Natural killer cell (primary cell): Measurements from ENCODE around the gene OTOF. TPM values are rescaled to one million over a fixed set of nuclear protein-coding genes. Genes with fewer than 3 reads are reported as not detected.

ENCODE experiments used
- ATAC-seq, 3 donors: fragments of 150-1000 bp in 2 of 3; fragments of 200-7000 bp in 1 of 3; cut with Tn5 transposase; 1 replicate in 1 of 3; 2 replicates in 2 of 3; pipeline ENCODE4 v1.10.0; 2021; ENCODE audit warnings: mild to moderate bottlenecking in 2 of 3, moderate library complexity in 2 of 3
- DNase-seq, 2 donors: peaks; one replicate each; pipeline versions ENCODE4 v3.0.0 to v3.0.0-alpha.2; 2013 to 2021; ENCODE audit warnings: mixed read lengths in 1 of 2
- H3K27ac ChIP-seq: one replicate; pipeline ENCODE4 v1.5.1; 2013; ENCODE audit warnings: mild to moderate bottlenecking, low read length
- H3K27me3 ChIP-seq: one replicate; pipeline ENCODE4 v1.6.1; 2013; ENCODE audit warnings: low read length; ENCODE audit not compliant: control insufficient read depth, insufficient read depth
- H3K36me3 ChIP-seq: one replicate; pipeline ENCODE4 v1.6.1; 2013; ENCODE audit warnings: low read length; ENCODE audit not compliant: control insufficient read depth, insufficient read depth
- H3K4me1 ChIP-seq: one replicate; pipeline ENCODE4 v1.6.1; 2013; ENCODE audit warnings: low read length; ENCODE audit not compliant: control insufficient read depth, insufficient read depth
- H3K4me3 ChIP-seq: one replicate; pipeline ENCODE4 v1.5.1; 2013; ENCODE audit warnings: low read length
- H3K9me3 ChIP-seq: one replicate; pipeline ENCODE4 v1.6.1; 2013; ENCODE audit warnings: low read length; ENCODE audit not compliant: control insufficient read depth, insufficient read depth
- H3K27ac Mint-ChIP-seq, 2 donors: one replicate each; pipeline ENCODE4 v1.8.0; 2022; ENCODE audit warnings: mild to moderate bottlenecking in 2 of 2, mixed read lengths in 2 of 2, moderate library complexity in 1 of 2
- H3K27me3 Mint-ChIP-seq, 2 donors: one replicate each; pipeline ENCODE4 v1.8.0; 2022; ENCODE audit warnings: low read depth in 2 of 2, mixed read lengths in 2 of 2
- H3K36me3 Mint-ChIP-seq: one replicate; pipeline ENCODE4 v1.8.0; 2022; ENCODE audit warnings: mixed read lengths
- H3K4me1 Mint-ChIP-seq, 2 donors: one replicate each; pipeline ENCODE4 v1.8.0; 2022; ENCODE audit warnings: mixed read lengths in 2 of 2
- H3K4me3 Mint-ChIP-seq: one replicate; pipeline ENCODE4 v1.8.0; 2022; ENCODE audit warnings: mild to moderate bottlenecking, moderate library complexity, mixed read lengths
- H3K9me3 Mint-ChIP-seq, 2 donors: one replicate each; pipeline ENCODE4 v1.8.0; 2022; ENCODE audit warnings: mixed read lengths in 2 of 2
- CTCF ChIP-seq: fragments of 200-600 bp; IDR thresholded peaks from one replicate; pipeline ENCODE4 v1.8.0; 2022; ENCODE audit warnings: antibody characterized with exemption
- WGBS: methylation state at CpG from one replicate; pipeline ENCODE4 v1.1.7; 2013; ENCODE audit warnings: missing lambda C conversion rate; ENCODE audit not compliant: insufficient coverage; 5-methylcytosine and 5-hydroxymethylcytosine counted together
- intact Hi-C: fragments of 100-400 bp; cut with micrococcal nuclease; formaldehyde crosslinking; loops from one replicate; pipeline ENCODE4 v1.14.2; 2022
- total RNA-seq, 4 donors: library from RNA; stranded (reverse); fragments of 120-200 nt in 1 of 4; gene quantifications; one replicate each; pipeline versions ENCODE4 v1.2.3 to v1.2.4, GENCODE V29; 2013 to 2022

The OTOF gene
- total RNA-seq, 3 donors from 2014 or later (not counting 1 experiment from before 2014, with no cell fraction given), result 0.66 to 3.7 (median 1.4) TPM

- no peaks in the 10 kb centered on the region for H3K4me1 ChIP-seq
- DNase-seq (no peak), ATAC-seq (no peak)
- H3K27me3 ChIP-seq, result no peaks in the 10 kb centered on the region
- no peak overlapping the region for H3K4me3 ChIP-seq
- H3K27ac ChIP-seq, result no peak overlapping the region
- Mint-ChIP-seq H3K4me1 (no peaks in the 10 kb centered on the region), H3K9me3 (no peaks in the 10 kb centered on the region), H3K4me3 (no peak overlapping the region), H3K27ac (no peak overlapping the region), H3K36me3 (no peaks in the 10 kb centered on the region), H3K27me3 (peaks cover 2 to 8% of the 10 kb centered on the region in 2 donors)
- H3K9me3 ChIP-seq, result no peaks in the 10 kb centered on the region
- H3K36me3 ChIP-seq, result no peaks in the 10 kb centered on the region
- intact Hi-C loops, result no loop called here
- WGBS, result 95% methylated on average over 4 of the region's 5 CpGs
- TF ChIP-seq CTCF, result no peak
Observed at GRCh38 chr2:26515771-26516170, 37.8 kb upstream of the OTOF start.

GRCh38 chr2:26514045-26514444 lies 36.1 kb upstream of the OTOF start:
- Mint-ChIP-seq H3K27ac (no peak overlapping the region), H3K36me3 (no peaks in the 10 kb centered on the region), H3K4me3 (no peak overlapping the region), H3K4me1 (no peaks in the 10 kb centered on the region), H3K9me3 (no peaks in the 10 kb centered on the region), H3K27me3 (peaks cover 0 to 2% of the 10 kb centered on the region in 2 donors)
- Histone ChIP-seq H3K4me1 (no peaks in the 10 kb centered on the region), H3K27me3 (no peaks in the 10 kb centered on the region), H3K27ac (no peak overlapping the region), H3K9me3 (no peaks in the 10 kb centered on the region), H3K4me3 (no peak overlapping the region), H3K36me3 (no peaks in the 10 kb centered on the region)
- DNase-seq (no peak), ATAC-seq (no peak)
- no peak for TF ChIP-seq CTCF
- 80% methylated on average over 7 of the region's 7 CpGs for WGBS
- intact Hi-C loops, result no loop called here

- H3K27ac Mint-ChIP-seq, result no peak overlapping the region
- Histone ChIP-seq H3K27ac (no peak overlapping the region), H3K4me3 (no peak overlapping the region), H3K27me3 (no peaks in the 10 kb centered on the region), H3K4me1 (no peaks in the 10 kb centered on the region), H3K9me3 (no peaks in the 10 kb centered on the region), H3K36me3 (no peaks in the 10 kb centered on the region)
- no peak overlapping the region for H3K4me3 Mint-ChIP-seq
- intact Hi-C loops, result no loop called here
- H3K36me3 Mint-ChIP-seq, result no peaks in the 10 kb centered on the region
- no peak for ATAC-seq
- no peaks in the 10 kb centered on the region for H3K9me3 Mint-ChIP-seq
- H3K27me3 Mint-ChIP-seq, result peaks cover 0 to 2% of the 10 kb centered on the region in 2 donors
- no peak for DNase-seq
- no peak for TF ChIP-seq CTCF
- no peaks in the 10 kb centered on the region for H3K4me1 Mint-ChIP-seq
- WGBS, result 88% methylated on average over 9 of the region's 9 CpGs
Observed at GRCh38 chr2:26513261-26513660, 35.3 kb upstream of the OTOF start.

- Mint-ChIP-seq H3K27me3 (peaks cover 0 to 2% of the 10 kb centered on the region in 2 donors), H3K36me3 (no peaks in the 10 kb centered on the region), H3K9me3 (no peaks in the 10 kb centered on the region), H3K4me3 (no peak overlapping the region), H3K27ac (no peak overlapping the region), H3K4me1 (no peaks in the 10 kb centered on the region)
- no peak for TF ChIP-seq CTCF
- no peak overlapping the region for H3K4me3 ChIP-seq
- no peaks in the 10 kb centered on the region for H3K27me3 ChIP-seq
- WGBS, result 95% methylated on average over 7 of the region's 7 CpGs
- no peak overlapping the region for H3K27ac ChIP-seq
- no peaks in the 10 kb centered on the region for H3K4me1 ChIP-seq
- H3K36me3 ChIP-seq, result no peaks in the 10 kb centered on the region
- DNase-seq (no peak), ATAC-seq (no peak)
- no peaks in the 10 kb centered on the region for H3K9me3 ChIP-seq
- intact Hi-C loops, result no loop called here
Observed at GRCh38 chr2:26511466-26511865, 33.5 kb upstream of the OTOF start.
